SK-N-SH (cell line): ENCODE measurements around the gene NCKAP5L. TPM values are rescaled to one million over a fixed set of nuclear protein-coding genes. Genes with fewer than 3 reads are reported as not detected.

Experiments
- CTCF ChIA-PET: fragments of 300-600, 350-600 bp; formaldehyde crosslinking; extraction: SDS; loops from one replicate; lab custom pipeline; 2021; lab: Yijun Ruan, JAX
- POLR2A ChIA-PET: fragments of 350-600 bp; sonication (Branson Sonifier 250); formaldehyde crosslinking; extraction: SDS; loops from one replicate; lab custom pipeline; 2020; ENCODE audit warnings: antibody characterized with exemption, inconsistent platforms; lab: Yijun Ruan, JAX
- DNase-seq: peaks from one replicate; pipeline ENCODE4 v3.0.0; 2012
- H2AFZ ChIP-seq: fragments of 200-600 bp; sonication (generic); 2 replicates; pipeline ENCODE4 v1.8.1; 2016; ENCODE audit warnings: antibody characterized with exemption, mild to moderate bottlenecking, low read depth
- H3F3A ChIP-seq: fragments of 200-600 bp; sonication (generic); replicated peaks from 2 replicates; pipeline ENCODE3; 2016; ENCODE audit warnings: antibody characterized with exemption, mild to moderate bottlenecking; ENCODE audit not compliant: insufficient read depth
- H3K27ac ChIP-seq, 2 experiments: fragments of 200-500 bp in 1 of 2; fragments of 200-600 bp in 1 of 2; sonication (Bioruptor generic) in 1 of 2; sonication (generic), shearing (Covaris generic) in 1 of 2; 2 replicates each; pipeline versions ENCODE4 v1.5.1 to v1.6.1; 2014 to 2016; ENCODE audit warnings: low read depth in 2 of 2, inconsistent platforms in 1 of 2, low read length in 1 of 2, mild to moderate bottlenecking in 1 of 2, mixed read lengths in 1 of 2
- H3K27me3 ChIP-seq: fragments of 200-600 bp; sonication (generic), shearing (Covaris generic); 2 replicates; pipeline ENCODE4 v1.6.1; 2016; ENCODE audit warnings: mixed run types; ENCODE audit not compliant: insufficient read depth
- H3K36me3 ChIP-seq, 2 experiments: fragments of 200-500 bp in 1 of 2; fragments of 200-600 bp in 1 of 2; sonication (Bioruptor generic) in 1 of 2; sonication (generic) in 1 of 2; replicated peaks in 1 of 2; 2 replicates each; pipeline versions ENCODE3 to v1.5.1; 2014 to 2016; ENCODE audit warnings: low read length in 1 of 2, mild to moderate bottlenecking in 1 of 2; ENCODE audit not compliant: insufficient read depth in 2 of 2, control insufficient read depth in 1 of 2
- H3K4me1 ChIP-seq, 2 experiments: fragments of 200-500 bp in 1 of 2; fragments of 200-600 bp in 1 of 2; sonication (Bioruptor generic) in 1 of 2; sonication (generic), shearing (Covaris generic) in 1 of 2; 2 replicates each; pipeline versions ENCODE4 v1.5.1 to v1.6.1; 2014 to 2016; ENCODE audit warnings: low read depth in 1 of 2, low read length in 1 of 2, mixed run types in 1 of 2; ENCODE audit not compliant: insufficient read depth in 2 of 2, control insufficient read depth in 1 of 2
- H3K4me2 ChIP-seq: fragments of 200-600 bp; sonication (generic), shearing (Covaris generic); 2 replicates; pipeline ENCODE4 v1.6.1; 2017; ENCODE audit warnings: mixed run types
- H3K4me3 ChIP-seq, 2 experiments: fragments of 200-500 bp in 1 of 2; fragments of 200-600 bp in 1 of 2; sonication (Bioruptor generic) in 1 of 2; sonication (generic), shearing (Covaris generic) in 1 of 2; 2 replicates each; pipeline versions ENCODE4 v1.5.1 to v1.8.1; 2014 to 2016; ENCODE audit warnings: low read depth in 2 of 2, inconsistent platforms in 1 of 2, low read length in 1 of 2, mild to moderate bottlenecking in 1 of 2, mixed read lengths in 1 of 2, moderate library complexity in 1 of 2
- H3K79me2 ChIP-seq: fragments of 200-600 bp; sonication (generic); 2 replicates; pipeline ENCODE4 v1.8.1; 2017; ENCODE audit warnings: mild to moderate bottlenecking; ENCODE audit not compliant: insufficient read depth
- H3K9ac ChIP-seq: fragments of 200-600 bp; sonication (generic); 2 replicates; pipeline ENCODE4 v1.6.1; 2017; ENCODE audit warnings: mixed run types
- H3K9me2 ChIP-seq: fragments of 200-600 bp; sonication (generic); 2 replicates; pipeline ENCODE4 v1.6.1; 2017; ENCODE audit warnings: mixed run types
- H3K9me3 ChIP-seq: fragments of 200-600 bp; sonication (generic); 2 replicates; pipeline ENCODE4 v1.6.1; 2017; ENCODE audit warnings: mixed run types, mild to moderate bottlenecking, moderate library complexity
- H4K20me1 ChIP-seq: fragments of 200-600 bp; sonication (generic); 2 replicates; pipeline ENCODE4 v1.6.1; 2017; ENCODE audit warnings: mild to moderate bottlenecking, mixed run types; ENCODE audit not compliant: insufficient read depth
- CTCF ChIP-seq: fragments of 200-600 bp; sonication (generic); IDR thresholded peaks from 2 replicates; pipeline ENCODE4 v1.6.1; 2017; ENCODE audit warnings: antibody characterized with exemption, mild to moderate bottlenecking, moderate library complexity
- FOSL2 ChIP-seq: IDR thresholded peaks from 2 replicates; pipeline ENCODE4 v1.4.0; 2012; ENCODE audit warnings: low read depth, mild to moderate bottlenecking, moderate library complexity, borderline replicate concordance
- IRF3 ChIP-seq: fragments of 150-350 bp; IDR thresholded peaks from 2 replicates; pipeline ENCODE4 v1.6.1; 2016; ENCODE audit warnings: mild to moderate bottlenecking, low read depth, low read length
- NFIC ChIP-seq: IDR thresholded peaks from 2 replicates; pipeline ENCODE4 v1.4.0; 2012; ENCODE audit warnings: borderline replicate concordance
- RCOR1 ChIP-seq: fragments of 150-350 bp; IDR thresholded peaks from 2 replicates; pipeline ENCODE4 v1.6.1; 2017; ENCODE audit warnings: antibody characterized with exemption, low read length
- RFX5 ChIP-seq: IDR thresholded peaks from 2 replicates; pipeline ENCODE4 v1.6.1; 2012; ENCODE audit warnings: mild to moderate bottlenecking, improper control_type of control experiment, low read length
- RXRA ChIP-seq: IDR thresholded peaks from 2 replicates; pipeline ENCODE4 v1.4.0; 2012; ENCODE audit warnings: low read depth, mild to moderate bottlenecking, borderline replicate concordance
- TEAD4 ChIP-seq: IDR thresholded peaks from 2 replicates; pipeline ENCODE4 v1.4.0; 2012; ENCODE audit warnings: mild to moderate bottlenecking, borderline replicate concordance; ENCODE audit not compliant: insufficient read depth
- USF1 ChIP-seq: IDR thresholded peaks from 2 replicates; pipeline ENCODE4 v1.4.0; 2012; ENCODE audit warnings: low read depth, borderline replicate concordance
- WGBS: methylation state at CpG from one replicate; pipeline ENCODE4 v1.1.6; 2017; ENCODE audit warnings: low lambda C conversion rate; 5-methylcytosine and 5-hydroxymethylcytosine counted together
- polyA plus RNA-seq, 3 experiments: library from polyadenylated mRNA; depleted of rRNA; stranded (reverse); fragments of >200 nt; gene quantifications; 2 replicates each; pipeline ENCODE4 v1.2.3, GENCODE V29; 2012
- TF ChIP-seq, protein P1 (sequence below): IDR thresholded peaks from 2 replicates; pipeline ENCODE4; 2012

Gene NCKAP5L
- polyA plus RNA-seq, 1 of the 3 experiments (the other 2 are of a cell fraction) = 8.9 TPM

DNA sequence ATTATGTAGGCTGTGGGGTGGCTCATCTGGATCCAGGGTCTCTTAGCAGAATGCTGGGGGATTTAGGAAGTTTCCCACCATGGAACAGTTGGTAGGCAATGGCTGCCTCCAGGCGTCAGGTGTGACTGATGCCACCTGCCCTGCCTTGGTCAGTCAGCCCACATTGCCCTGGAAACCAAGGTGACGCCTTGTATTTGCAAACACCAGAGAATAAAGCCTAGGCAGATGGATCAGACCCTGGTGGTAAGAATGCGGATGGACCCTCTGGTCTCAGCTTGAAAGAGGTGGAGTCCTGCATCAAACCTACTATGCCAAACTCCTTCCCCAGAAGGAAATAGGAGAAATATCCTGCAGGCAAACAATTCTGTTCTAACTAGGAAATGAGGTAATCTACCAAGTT lies 38.2 kb downstream of the NCKAP5L start:
- Histone ChIP-seq H4K20me1 (no peaks in the 10 kb centered on the region), H3K27ac (no peak overlapping the region), H3K27me3 (no peaks in the 10 kb centered on the region), H3K4me1 (no peaks in the 10 kb centered on the region), H3K9ac (no peak overlapping the region), H3K79me2 (no peaks in the 10 kb centered on the region), H3K4me3 (no peak overlapping the region), H3K4me2 (no peak overlapping the region), H3K9me2 (no peaks in the 10 kb centered on the region), H3K9me3 (no peaks in the 10 kb centered on the region), H2AFZ (no peak overlapping the region), H3K36me3 (peaks cover 9 to 24% of the 10 kb centered on the region in 2 experiments), H3F3A (peaks cover 4% of the 10 kb centered on the region)
- DNase-seq = no peak
- POLR2A ChIA-PET = no interaction called here
- 94% methylated on average over 3 of the region's 3 CpGs for WGBS
- CTCF ChIA-PET = interaction anchor here (1.1 to 2.4 kb wide), 2 partner anchors 12 to 49 kb away, joined by 3 to 7 read pairs; no protein-coding TSS in a partner anchor
- no peak for TF ChIP-seq RXRA
- TF ChIP-seq CTCF = peak; percentile 17; the same call in 1 of the 2 replicates

GRCh38 chr12:49787672-49788071 lies 40.5 kb downstream of the NCKAP5L start:
- H3F3A ChIP-seq = peaks cover 4% of the 10 kb centered on the region
- H3K9ac ChIP-seq = no peak overlapping the region
- H3K4me3 ChIP-seq = no peak overlapping the region
- ChIA-PET CTCF (interaction anchor here (0.9 to 1.8 kb wide), 3 partner anchors 10 to 51 kb away, joined by 3 to 4 read pairs (median 4); partner anchors contain the start of gene TMBIM6), POLR2A (no interaction called here)
- WGBS = 92% methylated on average over 2 of the region's 2 CpGs
- no peak overlapping the region for H3K27ac ChIP-seq
- peaks cover 9 to 12% of the 10 kb centered on the region in 2 experiments for H3K36me3 ChIP-seq
- no peaks in the 10 kb centered on the region; a peak in 1 of 4 replicates for H3K4me1 ChIP-seq
- H3K79me2 ChIP-seq = no peaks in the 10 kb centered on the region
- no peak overlapping the region for H3K4me2 ChIP-seq
- no peaks in the 10 kb centered on the region for H4K20me1 ChIP-seq
- H3K27me3 ChIP-seq = no peaks in the 10 kb centered on the region
- no peaks in the 10 kb centered on the region for H3K9me3 ChIP-seq
- TF ChIP-seq RCOR1 (no peak), USF1 (no peak), FOSL2 (no peak), RFX5 (no peak), NFIC (no peak), IRF3 (no peak), TEAD4 (no peak), RXRA (no peak)
- TF ChIP-seq, protein P1, sequence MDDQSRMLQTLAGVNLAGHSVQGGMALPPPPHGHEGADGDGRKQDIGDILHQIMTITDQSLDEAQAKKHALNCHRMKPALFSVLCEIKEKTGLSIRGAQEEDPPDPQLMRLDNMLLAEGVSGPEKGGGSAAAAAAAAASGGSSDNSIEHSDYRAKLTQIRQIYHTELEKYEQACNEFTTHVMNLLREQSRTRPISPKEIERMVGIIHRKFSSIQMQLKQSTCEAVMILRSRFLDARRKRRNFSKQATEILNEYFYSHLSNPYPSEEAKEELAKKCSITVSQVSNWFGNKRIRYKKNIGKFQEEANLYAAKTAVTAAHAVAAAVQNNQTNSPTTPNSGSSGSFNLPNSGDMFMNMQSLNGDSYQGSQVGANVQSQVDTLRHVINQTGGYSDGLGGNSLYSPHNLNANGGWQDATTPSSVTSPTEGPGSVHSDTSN = no peak
- no peak for DNase-seq
- H3K9me2 ChIP-seq = no peaks in the 10 kb centered on the region
- no peak overlapping the region for H2AFZ ChIP-seq
